T-helper 22 cell (primary cell): ENCODE results near the gene HOXC13.

Source experiments
- DNase-seq: peaks from one replicate; pipeline ENCODE4 v3.0.0-alpha.2; 2020; ENCODE audit warnings: low read depth

Gene HOXC13

GRCh38 chr12:53970451-53970850 lies 31.8 kb downstream of the HOXC13 start:
- DNase-seq = no peak

DNA sequence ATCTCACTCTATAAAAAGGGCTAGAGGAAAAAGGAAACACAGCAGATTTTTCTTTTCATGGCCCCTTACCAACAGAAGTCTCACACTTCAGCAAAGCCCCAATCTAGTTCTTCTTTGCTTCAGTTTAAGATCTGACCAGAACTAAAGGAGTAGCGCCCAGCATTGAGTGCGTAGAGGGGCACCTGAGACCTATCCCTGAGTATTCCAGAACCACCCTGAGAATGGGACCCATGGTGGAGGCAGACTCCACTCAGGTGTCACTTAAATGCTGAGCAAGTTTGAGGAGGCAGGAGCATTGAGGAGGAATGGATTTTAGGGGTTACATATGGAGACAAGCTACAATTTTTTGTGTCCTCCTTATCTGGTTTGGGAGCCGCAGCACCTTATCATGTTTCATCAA lies 32.5 kb downstream of the HOXC13 start:
- DNase-seq = no peak

DNA sequence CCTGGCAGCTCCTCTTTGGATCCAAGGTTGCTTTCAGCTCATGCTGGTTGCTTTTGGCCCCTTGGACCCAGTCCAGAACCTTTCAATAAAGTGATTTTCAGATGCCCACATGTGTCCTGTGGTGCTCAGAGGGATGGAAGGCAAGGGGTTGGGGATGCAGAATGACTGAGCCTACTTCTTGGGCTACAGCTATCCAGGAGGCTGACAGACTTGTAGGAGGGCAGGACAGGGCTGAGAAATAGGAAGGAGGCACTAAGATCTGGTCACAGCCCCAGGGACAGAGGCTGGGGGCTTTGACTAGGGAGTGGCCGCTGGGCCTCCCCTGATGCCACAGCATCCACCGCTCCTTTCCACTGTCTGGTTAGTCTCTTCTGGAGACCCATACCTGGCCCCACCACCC lies 33.1 kb downstream of the HOXC13 start:
- no peak for DNase-seq

- no peak for DNase-seq
Measured at GRCh38 chr12:53972152-53972702, 33.6 kb downstream of the HOXC13 start.

DNA sequence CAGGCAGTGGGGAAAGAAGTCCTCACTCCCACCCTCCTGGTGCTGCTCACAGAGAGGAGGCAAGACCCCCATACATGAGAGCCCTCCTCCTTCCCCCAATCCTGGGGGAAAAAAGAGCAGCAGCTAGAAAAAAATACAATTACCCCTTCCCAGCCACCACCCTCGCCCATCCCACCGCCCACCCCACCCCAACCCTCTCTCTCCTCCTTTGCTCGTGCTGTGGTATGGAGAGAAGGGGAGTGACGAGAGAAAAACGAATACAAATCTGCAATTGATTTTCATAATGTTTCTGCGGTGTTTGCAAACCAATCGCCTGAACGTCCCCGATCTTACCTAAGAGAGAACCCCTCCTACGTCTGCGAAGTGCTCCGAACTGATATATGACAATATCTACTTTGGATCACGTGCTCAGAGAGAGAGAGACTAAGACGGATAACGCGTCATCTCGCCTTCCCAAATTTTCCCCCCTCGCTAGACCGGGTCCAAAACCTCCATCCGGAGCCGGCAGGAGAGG lies 34.1 kb downstream of the HOXC13 start, which contains the start of gene HOXC11:
Gene HOXC11 (plus strand): TSS at position 405 of the 514 bp plus-strand sequence. CDS start 116 bp downstream, outside the sequence.
- no peak for DNase-seq

DNA sequence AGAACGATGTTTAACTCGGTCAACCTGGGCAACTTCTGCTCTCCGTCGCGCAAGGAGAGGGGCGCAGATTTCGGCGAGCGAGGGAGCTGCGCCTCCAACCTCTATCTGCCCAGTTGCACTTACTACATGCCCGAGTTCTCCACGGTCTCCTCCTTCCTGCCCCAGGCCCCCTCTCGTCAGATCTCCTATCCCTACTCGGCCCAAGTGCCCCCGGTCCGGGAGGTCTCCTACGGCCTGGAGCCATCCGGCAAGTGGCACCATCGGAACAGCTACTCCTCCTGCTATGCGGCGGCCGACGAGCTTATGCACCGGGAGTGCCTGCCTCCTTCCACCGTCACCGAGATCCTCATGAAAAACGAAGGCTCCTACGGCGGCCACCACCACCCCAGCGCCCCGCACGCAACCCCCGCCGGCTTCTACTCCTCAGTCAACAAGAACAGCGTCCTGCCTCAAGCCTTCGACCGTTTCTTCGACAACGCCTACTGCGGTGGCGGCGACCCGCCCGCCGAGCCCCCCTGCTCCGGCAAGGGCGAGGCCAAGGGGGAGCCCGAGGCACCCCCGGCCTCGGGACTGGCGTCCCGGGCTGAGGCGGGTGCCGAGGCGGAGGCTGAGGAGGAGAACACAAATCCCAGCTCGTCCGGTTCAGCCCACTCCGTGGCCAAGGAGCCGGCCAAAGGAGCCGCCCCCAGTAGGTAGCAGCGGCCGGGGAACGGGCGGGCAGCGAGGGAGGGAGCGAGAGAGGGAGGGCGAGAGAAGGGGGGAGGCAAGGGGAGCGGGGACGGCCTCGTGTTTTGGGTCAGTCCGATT lies 34.8 kb downstream of the HOXC13 start:
- no peak for DNase-seq

GRCh38 chr12:53974084-53975063 lies 35.7 kb downstream of the HOXC13 start, which contains the start of gene HOTAIR:
TSS of gene HOTAIR (minus strand) at chr12:53974954.
- no peak for DNase-seq

- no peak for DNase-seq
Measured at GRCh38 chr12:53975064-53975471, 36.4 kb downstream of the HOXC13 start.

GRCh38 chr12:53975479-53976152 lies 37.0 kb downstream of the HOXC13 start:
- no peak for DNase-seq

GRCh38 chr12:53976172-53976822 lies 37.7 kb downstream of the HOXC13 start:
- DNase-seq = no peak

- no peak for DNase-seq
Measured at GRCh38 chr12:53976823-53977595, 38.4 kb downstream of the HOXC13 start.

GRCh38 chr12:53977596-53978445 lies 39.2 kb downstream of the HOXC13 start:
- no peak for DNase-seq

- no peak for DNase-seq
Measured at GRCh38 chr12:53978477-53979356, 40.1 kb downstream of the HOXC13 start.

DNA sequence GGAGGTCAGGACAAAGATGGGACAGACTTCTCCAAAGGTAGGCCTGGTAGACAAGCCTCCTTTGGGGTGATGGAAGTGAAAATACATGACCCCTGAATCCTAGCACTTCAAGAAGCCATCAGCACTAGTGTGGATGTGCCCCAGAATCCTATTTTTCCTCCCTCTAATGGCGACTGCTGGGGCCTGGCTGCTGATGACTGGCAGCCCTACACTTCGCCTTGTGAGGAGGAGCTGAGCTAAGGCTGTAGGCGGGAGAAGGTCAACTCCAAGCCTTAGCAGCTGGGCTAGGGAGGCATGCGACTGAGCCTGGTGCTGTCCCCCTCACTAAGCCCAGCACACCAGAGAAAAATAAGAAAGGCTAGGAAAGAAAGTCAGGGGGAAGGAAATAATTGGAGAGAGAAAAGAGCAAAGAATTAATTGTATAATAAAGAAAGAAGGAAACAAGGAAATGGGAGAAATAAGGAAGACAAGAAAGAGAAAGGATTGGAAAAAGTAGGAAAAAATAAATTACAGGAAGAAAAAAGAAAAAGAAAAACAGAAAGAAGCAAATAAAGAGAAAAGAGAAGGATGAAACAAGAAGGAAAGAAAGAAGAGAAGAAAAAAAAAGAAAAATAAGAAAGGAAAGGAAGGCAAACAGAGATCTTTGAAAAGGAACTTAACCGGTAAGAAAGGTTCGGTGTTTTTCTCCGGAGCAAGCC lies 41.6 kb downstream of the HOXC13 start:
- no peak for DNase-seq

DNA sequence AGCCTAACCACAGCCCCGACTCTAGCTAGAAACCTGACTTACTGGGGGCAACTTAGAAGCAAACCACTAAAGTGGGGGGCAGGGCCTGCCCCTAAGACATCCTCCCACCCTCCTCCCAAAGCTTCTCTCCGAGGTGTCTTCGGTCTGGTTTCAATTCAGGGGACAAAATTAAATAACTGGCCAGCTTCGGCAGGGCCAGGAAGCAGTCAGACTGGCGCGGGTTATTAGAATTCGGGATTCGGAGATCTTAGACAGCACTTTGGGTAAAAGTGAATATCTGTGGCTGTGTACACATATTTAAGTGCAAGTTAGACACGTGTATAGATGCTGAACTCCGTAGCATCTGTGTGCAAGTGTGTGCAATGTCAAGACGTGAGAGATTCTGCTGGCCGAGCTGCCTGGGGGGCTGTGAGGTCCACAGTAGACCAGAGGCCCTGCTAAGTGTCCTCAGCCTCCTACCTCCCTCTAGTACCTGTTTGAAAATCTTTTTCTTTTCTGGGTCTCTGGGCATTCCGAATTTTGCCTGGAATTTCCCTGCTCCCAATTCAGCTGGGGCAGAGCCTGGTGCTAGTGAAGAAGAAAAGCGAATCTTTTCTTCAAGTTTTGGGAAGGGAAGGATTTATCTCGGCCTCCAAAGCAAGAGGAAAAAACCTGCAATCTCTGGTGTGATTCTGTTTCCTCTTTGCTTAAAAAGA lies 42.3 kb downstream of the HOXC13 start:
- no peak for DNase-seq

GRCh38 chr12:53981634-53982565 lies 43.3 kb downstream of the HOXC13 start:
- no peak for DNase-seq
